ENCODE measurements around the gene NRG4.
"Not testable (repeated sequence)": the region's sequence is repeated elsewhere in the genome, so short reads cannot be mapped to it uniquely, and the experiment has no call there.

NRG4 gene

GRCh38 chr15:75992897-75993296 lies 19.3 kb downstream of the NRG4 start:
- DNase-seq = no peak

GRCh38 chr15:75989875-75990274 lies 22.3 kb downstream of the NRG4 start:
- DNase-seq = no peak

- DNase-seq = no peak
Observed at GRCh38 chr15:75989045-75989444, 23.2 kb downstream of the NRG4 start.

GRCh38 chr15:75985971-75986370 lies 26.3 kb downstream of the NRG4 start:
- no peak for DNase-seq

- DNase-seq = not testable (repeated sequence)
Observed at GRCh38 chr15:75984706-75985105, 27.5 kb downstream of the NRG4 start.

GRCh38 chr15:75982468-75982867 lies 29.8 kb downstream of the NRG4 start:
- DNase-seq = no peak

GRCh38 chr15:75981149-75981815 lies 30.9 kb downstream of the NRG4 start:
- DNase-seq = no peak

GRCh38 chr15:75976766-75977165 lies 35.5 kb downstream of the NRG4 start:
- not testable (repeated sequence) for DNase-seq

- no peak for DNase-seq
Observed at GRCh38 chr15:75966073-75966472, 46.2 kb downstream of the NRG4 start.

GRCh38 chr15:75961331-75961730 lies 50.9 kb downstream of the NRG4 start:
- DNase-seq = no peak

GRCh38 chr15:75955720-75956119 lies 56.5 kb downstream of the NRG4 start:
- no peak for DNase-seq

- DNase-seq = no peak
Observed at GRCh38 chr15:75952525-75952924, 59.7 kb downstream of the NRG4 start.

- no peak for DNase-seq
Observed at GRCh38 chr15:75948761-75949296, 63.4 kb downstream of the NRG4 start.

- DNase-seq = no peak
Observed at GRCh38 chr15:75947092-75947491, 65.1 kb downstream of the NRG4 start.

- no peak for DNase-seq
Observed at GRCh38 chr15:75945953-75946352, 66.3 kb downstream of the NRG4 start.

GRCh38 chr15:75943713-75944215 lies 68.5 kb downstream of the NRG4 start:
- no peak for DNase-seq

- DNase-seq = no peak
Observed at GRCh38 chr15:75943246-75943645, 69.0 kb downstream of the NRG4 start.

GRCh38 chr15:75942464-75942863 lies 69.8 kb downstream of the NRG4 start:
- no peak for DNase-seq

- DNase-seq = no peak
Observed at GRCh38 chr15:75930866-75931265, 81.4 kb downstream of the NRG4 start.

GRCh38 chr15:75929799-75930565 lies 82.2 kb downstream of the NRG4 start:
- DNase-seq = no peak

GRCh38 chr15:75928680-75929608 lies 83.3 kb downstream of the NRG4 start:
- DNase-seq = no peak

GRCh38 chr15:75927601-75928000 lies 84.6 kb downstream of the NRG4 start:
- no peak for DNase-seq

GRCh38 chr15:75926931-75927330 lies 85.3 kb downstream of the NRG4 start:
- no peak for DNase-seq
